HCT116 (cell line): ENCODE data around the gene TMEM35B. TPM values are rescaled to one million over a fixed set of nuclear protein-coding genes. Genes with fewer than 3 reads are reported as not detected.

ENCODE experiments used
- ATAC-seq: fragments of 200-7000 bp; cut with Tn5 transposase; 2 replicates; pipeline ENCODE4 v1.9.1; 2020; ENCODE audit warnings: mild to moderate bottlenecking, moderate library complexity
- BruUV-seq: library from RNA; stranded (reverse); fragments of 400-500 nt; replicated peaks from 2 replicates; lab custom pipeline; 2021; lab: Mats Ljungman, UMichigan
- CTCF ChIA-PET: fragments of 300-600 bp; sonication (Branson Sonifier 250); formaldehyde crosslinking; loops from one replicate; lab custom pipeline; 2021; ENCODE audit warnings: antibody characterized with exemption; lab: Charles Lee
- POLR2A ChIA-PET: fragments of 300-600, 350-600 bp; sonication (Branson Sonifier 250); formaldehyde crosslinking; loops from one replicate; lab custom pipeline; 2021; ENCODE audit warnings: antibody characterized with exemption; lab: Charles Lee
- RAD21 ChIA-PET, 2 experiments: fragments of 300-600 bp; sonication (Branson Sonifier 250); formaldehyde crosslinking; loops; one replicate each; lab custom pipeline; 2023; ENCODE audit warnings: low total read pairs in 2 of 2; ENCODE audit not compliant: uncharacterized antibody in 2 of 2, unreplicated experiment in 2 of 2, low non-redundant PET in 1 of 2; lab: Charles Lee
- DNase-seq: peaks from one replicate; pipeline ENCODE4 v3.0.0-alpha.2; 2010; ENCODE audit warnings: low read depth, low spot score
- H2AFZ ChIP-seq: fragments of 200-600 bp; shearing (Covaris generic), sonication (generic); 2 replicates; pipeline ENCODE4 v1.6.1; 2017; ENCODE audit warnings: low read depth, mixed run types, mixed read lengths, antibody characterized with exemption, low read length; ENCODE audit not compliant: poor library complexity, severe bottlenecking
- H3K27ac ChIP-seq: 2 replicates; pipeline ENCODE4 v1.5.1; 2012; ENCODE audit warnings: low read depth, low read length
- H3K27me3 ChIP-seq: fragments of 200-600 bp; sonication (generic); 2 replicates; pipeline ENCODE4 v1.6.1; 2016; ENCODE audit warnings: mixed run types, low read length, mixed read lengths; ENCODE audit not compliant: insufficient read depth
- H3K36me3 ChIP-seq, 2 experiments: fragments of 200-500 bp in 1 of 2; fragments of 200-600 bp in 1 of 2; sonication (Bioruptor generic) in 1 of 2; sonication (generic) in 1 of 2; 2 replicates each; pipeline versions ENCODE4 v1.5.1 to v1.6.1; 2014 to 2016; ENCODE audit warnings: low read length in 2 of 2, inconsistent platforms in 1 of 2, mixed read lengths in 1 of 2, mixed run types in 1 of 2; ENCODE audit not compliant: insufficient read depth in 2 of 2, control insufficient read depth in 1 of 2
- H3K4me1 ChIP-seq, 2 experiments: fragments of 200-600 bp in 1 of 2; sonication (generic) in 1 of 2; 2 replicates each; pipeline versions ENCODE4 v1.5.1 to v1.6.1; 2012 to 2017; ENCODE audit warnings: low read length in 2 of 2, inconsistent platforms in 1 of 2, mild to moderate bottlenecking in 1 of 2, mixed read lengths in 1 of 2, mixed run types in 1 of 2, moderate library complexity in 1 of 2; ENCODE audit not compliant: insufficient read depth in 2 of 2, control insufficient read depth in 1 of 2
- H3K4me2 ChIP-seq: fragments of 200-600 bp; sonication (generic); 2 replicates; pipeline ENCODE4 v1.6.1; 2017; ENCODE audit warnings: mixed run types, low read length, mixed read lengths
- H3K4me3 ChIP-seq, 2 experiments: fragments of 200-600 bp in 1 of 2; sonication (generic) in 1 of 2; replicated peaks in 1 of 2; 2 replicates each; pipeline ENCODE4 v1.5.1; 2011 to 2016; ENCODE audit warnings: low read length in 2 of 2, control low read depth in 1 of 2, low read depth in 1 of 2, mild to moderate bottlenecking in 1 of 2, mixed read lengths in 1 of 2, mixed run types in 1 of 2
- H3K79me2 ChIP-seq: fragments of 200-600 bp; sonication (generic); 2 replicates; pipeline ENCODE4 v1.6.1; 2017; ENCODE audit warnings: mild to moderate bottlenecking, mixed run types, low read length, moderate library complexity, mixed read lengths; ENCODE audit not compliant: insufficient read depth
- H3K9ac ChIP-seq: fragments of 200-600 bp; sonication (generic); 2 replicates; pipeline ENCODE4 v1.6.1; 2016; ENCODE audit warnings: low read length, mixed read lengths
- H3K9me2 ChIP-seq: fragments of 200-600 bp; sonication (generic), shearing (Covaris generic); 2 replicates; pipeline ENCODE4 v1.6.1; 2017; ENCODE audit warnings: mixed run types, mild to moderate bottlenecking, moderate library complexity; ENCODE audit not compliant: insufficient read depth
- H3K9me3 ChIP-seq, 2 experiments: fragments of 200-500 bp in 1 of 2; fragments of 200-600 bp in 1 of 2; sonication (Bioruptor generic) in 1 of 2; sonication (generic) in 1 of 2; 2 replicates each; pipeline ENCODE4 v1.6.1; 2014 to 2017; ENCODE audit warnings: low read length in 2 of 2, mixed read lengths in 2 of 2, inconsistent platforms in 1 of 2, low read depth in 1 of 2, mild to moderate bottlenecking in 1 of 2, mixed run types in 1 of 2, moderate library complexity in 1 of 2; ENCODE audit not compliant: control insufficient read depth in 1 of 2, insufficient read depth in 1 of 2
- H4K20me1 ChIP-seq: fragments of 200-600 bp; sonication (generic), shearing (Covaris generic); 2 replicates; pipeline ENCODE4 v1.6.1; 2017; ENCODE audit warnings: mixed run types, mild to moderate bottlenecking, moderate library complexity; ENCODE audit not compliant: insufficient read depth
- CBX3 ChIP-seq: IDR thresholded peaks from 2 replicates; pipeline ENCODE4 v1.6.1; 2012; ENCODE audit warnings: low read depth
- EGR1 ChIP-seq: IDR thresholded peaks from 2 replicates; pipeline ENCODE4 v1.6.1; 2012; ENCODE audit warnings: low read depth
- ELF1 ChIP-seq: IDR thresholded peaks from 2 replicates; pipeline ENCODE4 v1.6.1; 2012; ENCODE audit warnings: low read depth, borderline replicate concordance
- EZH2 ChIP-seq: fragments of 200-600 bp; sonication (generic); IDR thresholded peaks from 2 replicates; pipeline ENCODE4 v1.6.1; 2017; ENCODE audit warnings: antibody characterized with exemption, mixed run types
- EZH2phosphoT487 ChIP-seq: fragments of 200-600 bp; IDR thresholded peaks from 2 replicates; pipeline ENCODE4 v1.6.1; 2018; ENCODE audit warnings: antibody characterized with exemption, borderline replicate concordance
- POLR2AphosphoS5 ChIP-seq: IDR thresholded peaks from 2 replicates; pipeline ENCODE4 v1.6.1; 2011; ENCODE audit warnings: mild to moderate bottlenecking, low read depth, low read length, moderate library complexity
- SIN3A ChIP-seq: IDR thresholded peaks from 2 replicates; pipeline ENCODE4 v1.6.1; 2012; ENCODE audit warnings: low read depth
- SRF ChIP-seq: IDR thresholded peaks from 2 replicates; pipeline ENCODE4 v1.6.1; 2012; ENCODE audit warnings: low read depth
- TCF7L2 ChIP-seq: IDR thresholded peaks from 2 replicates; pipeline ENCODE4 v1.7.0; 2011; ENCODE audit warnings: borderline replicate concordance, inconsistent platforms; ENCODE audit not compliant: insufficient read depth, insufficient read length; ENCODE audit errors: extremely low read depth
- YY1 ChIP-seq: IDR thresholded peaks from 2 replicates; pipeline ENCODE4 v1.6.1; 2011; ENCODE audit warnings: low read length, low read depth, moderate library complexity, mild to moderate bottlenecking; ENCODE audit not compliant: insufficient replicate concordance; ENCODE audit errors: extremely low read depth
- ZFX ChIP-seq: fragments of 450-650 bp; IDR thresholded peaks from 2 replicates; pipeline ENCODE4 v1.6.1; 2017
- intact Hi-C: fragments of 100-400 bp; cut with micrococcal nuclease; formaldehyde crosslinking; loops from 2 replicates; pipeline ENCODE4 v1.10.0; 2022
- total RNA-seq: library from RNA; stranded (reverse); gene quantifications from one replicate; pipeline ENCODE4 v1.2.1, GENCODE V29; 2021; ENCODE audit not compliant: unreplicated experiment
- TF ChIP-seq, protein P1 (sequence below): IDR thresholded peaks from 2 replicates; pipeline ENCODE4 v1.6.1; 2012
- TF ChIP-seq, protein P2 (sequence below): IDR thresholded peaks from 2 replicates; pipeline ENCODE4 v1.6.1; 2012; ENCODE audit warnings: low read depth
- TF ChIP-seq, protein P3 (sequence below): IDR thresholded peaks from 2 replicates; pipeline ENCODE4 v1.6.1; 2011; ENCODE audit warnings: mild to moderate bottlenecking, low read length, moderate library complexity; ENCODE audit not compliant: insufficient replicate concordance; ENCODE audit errors: extremely low read depth
- TF ChIP-seq, protein P4 (sequence below), 3 experiments: fragments of 200-600 bp in 1 of 3; sonication (generic) in 1 of 3; IDR thresholded peaks in 2 of 3; conservative IDR thresholded peaks in 1 of 3; 2 replicates each; pipeline ENCODE4 v1.5.1; 2012 to 2017; ENCODE audit warnings: low read depth in 2 of 3, low read length in 2 of 3, antibody characterized with exemption in 1 of 3, borderline replicate concordance in 1 of 3, control low read depth in 1 of 3, mild to moderate bottlenecking in 1 of 3, mixed read lengths in 1 of 3, mixed run types in 1 of 3, moderate library complexity in 1 of 3; ENCODE audit not compliant: insufficient read depth in 1 of 3
- TF ChIP-seq, protein P5 (sequence below): IDR thresholded peaks from 2 replicates; pipeline ENCODE4 v1.6.1; 2012

The TMEM35B gene
- total RNA-seq, 1 experiment from 2014 or later: 14.6 TPM

DNA sequence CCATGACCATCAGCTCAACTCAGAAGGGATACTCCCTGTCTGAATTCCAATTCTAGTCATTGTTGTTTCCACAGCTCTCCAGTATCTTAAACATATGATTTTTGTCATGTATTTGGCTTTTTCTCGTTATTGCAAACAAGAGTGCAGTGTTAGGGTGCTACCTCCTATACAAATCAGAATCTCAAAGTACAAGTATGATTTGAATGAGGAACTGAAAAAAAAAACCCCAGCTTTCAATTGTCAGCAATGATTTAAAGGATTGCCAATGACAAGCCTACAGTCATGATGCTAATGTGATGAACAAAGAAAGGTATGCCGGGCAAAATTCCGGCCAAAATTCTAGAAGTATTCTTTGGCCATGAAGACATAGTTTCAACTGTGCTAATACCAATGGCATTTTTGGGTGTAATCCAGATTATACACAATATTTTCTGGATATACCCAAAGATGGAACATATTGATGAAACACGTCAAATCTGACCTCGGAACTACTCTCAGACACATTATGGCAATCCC, 14.9 kb downstream of the TMEM35B start:
- no peaks in the 10 kb centered on the region for H3K36me3 ChIP-seq
- no peaks in the 10 kb centered on the region for H3K9me2 ChIP-seq
- H2AFZ ChIP-seq: no peak overlapping the region
- ChIA-PET RAD21 (no interaction called here), POLR2A (no interaction called here), CTCF (no interaction called here)
- H3K79me2 ChIP-seq: no peaks in the 10 kb centered on the region
- DNase-seq (no peak), ATAC-seq (no peak)
- no peaks in the 10 kb centered on the region for H3K27me3 ChIP-seq
- peaks cover 0 to 5% of the 10 kb centered on the region in 2 experiments; a peak in 1 of 4 replicates for H3K4me1 ChIP-seq
- TF ChIP-seq, protein P1, sequence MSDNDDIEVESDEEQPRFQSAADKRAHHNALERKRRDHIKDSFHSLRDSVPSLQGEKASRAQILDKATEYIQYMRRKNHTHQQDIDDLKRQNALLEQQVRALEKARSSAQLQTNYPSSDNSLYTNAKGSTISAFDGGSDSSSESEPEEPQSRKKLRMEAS: no peak
- TF ChIP-seq YY1: no peak
- no peak for TF ChIP-seq TCF7L2
- TF ChIP-seq EGR1: no peak
- no peak for TF ChIP-seq EZH2
- TF ChIP-seq ZFX: no peak
- TF ChIP-seq CBX3: no peak
- TF ChIP-seq, protein P2, sequence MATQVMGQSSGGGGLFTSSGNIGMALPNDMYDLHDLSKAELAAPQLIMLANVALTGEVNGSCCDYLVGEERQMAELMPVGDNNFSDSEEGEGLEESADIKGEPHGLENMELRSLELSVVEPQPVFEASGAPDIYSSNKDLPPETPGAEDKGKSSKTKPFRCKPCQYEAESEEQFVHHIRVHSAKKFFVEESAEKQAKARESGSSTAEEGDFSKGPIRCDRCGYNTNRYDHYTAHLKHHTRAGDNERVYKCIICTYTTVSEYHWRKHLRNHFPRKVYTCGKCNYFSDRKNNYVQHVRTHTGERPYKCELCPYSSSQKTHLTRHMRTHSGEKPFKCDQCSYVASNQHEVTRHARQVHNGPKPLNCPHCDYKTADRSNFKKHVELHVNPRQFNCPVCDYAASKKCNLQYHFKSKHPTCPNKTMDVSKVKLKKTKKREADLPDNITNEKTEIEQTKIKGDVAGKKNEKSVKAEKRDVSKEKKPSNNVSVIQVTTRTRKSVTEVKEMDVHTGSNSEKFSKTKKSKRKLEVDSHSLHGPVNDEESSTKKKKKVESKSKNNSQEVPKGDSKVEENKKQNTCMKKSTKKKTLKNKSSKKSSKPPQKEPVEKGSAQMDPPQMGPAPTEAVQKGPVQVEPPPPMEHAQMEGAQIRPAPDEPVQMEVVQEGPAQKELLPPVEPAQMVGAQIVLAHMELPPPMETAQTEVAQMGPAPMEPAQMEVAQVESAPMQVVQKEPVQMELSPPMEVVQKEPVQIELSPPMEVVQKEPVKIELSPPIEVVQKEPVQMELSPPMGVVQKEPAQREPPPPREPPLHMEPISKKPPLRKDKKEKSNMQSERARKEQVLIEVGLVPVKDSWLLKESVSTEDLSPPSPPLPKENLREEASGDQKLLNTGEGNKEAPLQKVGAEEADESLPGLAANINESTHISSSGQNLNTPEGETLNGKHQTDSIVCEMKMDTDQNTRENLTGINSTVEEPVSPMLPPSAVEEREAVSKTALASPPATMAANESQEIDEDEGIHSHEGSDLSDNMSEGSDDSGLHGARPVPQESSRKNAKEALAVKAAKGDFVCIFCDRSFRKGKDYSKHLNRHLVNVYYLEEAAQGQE: no peak
- TF ChIP-seq SIN3A: no peak
- TF ChIP-seq, protein P3, sequence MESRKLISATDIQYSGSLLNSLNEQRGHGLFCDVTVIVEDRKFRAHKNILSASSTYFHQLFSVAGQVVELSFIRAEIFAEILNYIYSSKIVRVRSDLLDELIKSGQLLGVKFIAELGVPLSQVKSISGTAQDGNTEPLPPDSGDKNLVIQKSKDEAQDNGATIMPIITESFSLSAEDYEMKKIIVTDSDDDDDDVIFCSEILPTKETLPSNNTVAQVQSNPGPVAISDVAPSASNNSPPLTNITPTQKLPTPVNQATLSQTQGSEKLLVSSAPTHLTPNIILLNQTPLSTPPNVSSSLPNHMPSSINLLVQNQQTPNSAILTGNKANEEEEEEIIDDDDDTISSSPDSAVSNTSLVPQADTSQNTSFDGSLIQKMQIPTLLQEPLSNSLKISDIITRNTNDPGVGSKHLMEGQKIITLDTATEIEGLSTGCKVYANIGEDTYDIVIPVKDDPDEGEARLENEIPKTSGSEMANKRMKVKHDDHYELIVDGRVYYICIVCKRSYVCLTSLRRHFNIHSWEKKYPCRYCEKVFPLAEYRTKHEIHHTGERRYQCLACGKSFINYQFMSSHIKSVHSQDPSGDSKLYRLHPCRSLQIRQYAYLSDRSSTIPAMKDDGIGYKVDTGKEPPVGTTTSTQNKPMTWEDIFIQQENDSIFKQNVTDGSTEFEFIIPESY: no peak
- TF ChIP-seq, protein P4, sequence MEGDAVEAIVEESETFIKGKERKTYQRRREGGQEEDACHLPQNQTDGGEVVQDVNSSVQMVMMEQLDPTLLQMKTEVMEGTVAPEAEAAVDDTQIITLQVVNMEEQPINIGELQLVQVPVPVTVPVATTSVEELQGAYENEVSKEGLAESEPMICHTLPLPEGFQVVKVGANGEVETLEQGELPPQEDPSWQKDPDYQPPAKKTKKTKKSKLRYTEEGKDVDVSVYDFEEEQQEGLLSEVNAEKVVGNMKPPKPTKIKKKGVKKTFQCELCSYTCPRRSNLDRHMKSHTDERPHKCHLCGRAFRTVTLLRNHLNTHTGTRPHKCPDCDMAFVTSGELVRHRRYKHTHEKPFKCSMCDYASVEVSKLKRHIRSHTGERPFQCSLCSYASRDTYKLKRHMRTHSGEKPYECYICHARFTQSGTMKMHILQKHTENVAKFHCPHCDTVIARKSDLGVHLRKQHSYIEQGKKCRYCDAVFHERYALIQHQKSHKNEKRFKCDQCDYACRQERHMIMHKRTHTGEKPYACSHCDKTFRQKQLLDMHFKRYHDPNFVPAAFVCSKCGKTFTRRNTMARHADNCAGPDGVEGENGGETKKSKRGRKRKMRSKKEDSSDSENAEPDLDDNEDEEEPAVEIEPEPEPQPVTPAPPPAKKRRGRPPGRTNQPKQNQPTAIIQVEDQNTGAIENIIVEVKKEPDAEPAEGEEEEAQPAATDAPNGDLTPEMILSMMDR (IDR thresholded peaks at IDR 0.05 in 2 of 3, conservative IDR thresholded peaks at IDR 0.05 in 1 of 3; ENCODE audit: borderline replicate concordance in 1 of 3, insufficient read depth in 1 of 3, low read depth in 2 of 3, low read length in 2 of 3): no peak
- TF ChIP-seq, protein P5, sequence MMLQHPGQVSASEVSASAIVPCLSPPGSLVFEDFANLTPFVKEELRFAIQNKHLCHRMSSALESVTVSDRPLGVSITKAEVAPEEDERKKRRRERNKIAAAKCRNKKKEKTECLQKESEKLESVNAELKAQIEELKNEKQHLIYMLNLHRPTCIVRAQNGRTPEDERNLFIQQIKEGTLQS: no peak
- TF ChIP-seq EZH2phosphoT487: no peak
- TF ChIP-seq ELF1: no peak
- TF ChIP-seq SRF: no peak
- no peak for TF ChIP-seq POLR2AphosphoS5
- no TSS peak for BruUV-seq
- no peaks in the 10 kb centered on the region for H3K9me3 ChIP-seq
- H3K9ac ChIP-seq: no peak overlapping the region
- no peak overlapping the region for H3K4me3 ChIP-seq
- no peaks in the 10 kb centered on the region for H4K20me1 ChIP-seq
- H3K27ac ChIP-seq: no peak overlapping the region
- intact Hi-C loops: no loop called here
- H3K4me2 ChIP-seq: no peak overlapping the region
